ENCODE data around the gene LKAAEAR1.

The LKAAEAR1 gene

DNA sequence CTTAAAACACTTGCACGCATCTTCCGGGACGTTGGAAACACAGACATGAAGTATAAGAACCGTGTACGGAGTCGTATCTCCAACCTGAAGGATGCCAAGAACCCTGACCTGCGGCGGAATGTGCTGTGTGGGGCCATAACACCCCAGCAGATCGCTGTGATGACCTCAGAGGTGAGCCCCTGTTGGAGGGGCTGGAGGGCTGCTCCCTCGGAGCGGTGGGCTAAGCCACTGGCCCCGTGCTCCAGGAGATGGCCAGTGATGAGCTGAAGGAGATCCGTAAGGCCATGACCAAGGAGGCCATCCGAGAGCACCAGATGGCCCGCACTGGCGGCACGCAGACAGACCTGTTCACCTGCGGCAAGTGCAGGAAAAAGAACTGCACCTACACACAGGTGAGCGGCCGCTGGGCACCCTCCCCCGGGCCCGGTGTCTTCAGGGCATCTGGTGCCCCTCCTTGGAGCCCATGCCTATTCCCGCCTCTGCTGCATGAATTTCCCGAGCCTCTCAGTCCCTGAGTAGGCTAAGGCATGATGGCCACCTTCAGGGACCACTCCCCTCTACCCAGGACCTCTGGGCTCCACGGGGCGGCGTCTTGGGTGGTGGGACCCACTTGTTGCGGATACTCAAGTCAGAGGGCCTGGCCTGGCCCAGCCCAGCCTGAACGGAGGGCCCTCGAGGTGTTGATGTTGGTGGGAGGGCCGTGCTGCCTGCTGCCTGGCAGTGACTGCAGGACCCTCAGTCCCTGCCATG is 13.8 kb downstream of the LKAAEAR1 start:
- H3K4me1 ChIP-seq (ENCODE audit: control insufficient read depth, insufficient read depth, low read length), result peaks cover 2% of the 10 kb centered on the region
- peaks cover 0 to 2% of the 10 kb centered on the region in 2 donors for H3K36me3 ChIP-seq (ENCODE audit: control insufficient read depth in 2 of 2, insufficient read depth in 2 of 2, low read length in 2 of 2)
- H3K27me3 ChIP-seq (ENCODE audit: control insufficient read depth in 1 of 2, insufficient read depth in 2 of 2, low read length in 2 of 2), result no peaks in the 10 kb centered on the region
- no peak overlapping the region for H3K9ac ChIP-seq (ENCODE audit: low read length in 2 of 2)
- H3K4me3 ChIP-seq (ENCODE audit: low read length in 2 of 2), result no peak overlapping the region
- no peak overlapping the region for H3K27ac ChIP-seq (ENCODE audit: low read length)
- H3K9me3 ChIP-seq (ENCODE audit: control insufficient read depth in 2 of 2, low read length in 2 of 2), result no peaks in the 10 kb centered on the region

DNA sequence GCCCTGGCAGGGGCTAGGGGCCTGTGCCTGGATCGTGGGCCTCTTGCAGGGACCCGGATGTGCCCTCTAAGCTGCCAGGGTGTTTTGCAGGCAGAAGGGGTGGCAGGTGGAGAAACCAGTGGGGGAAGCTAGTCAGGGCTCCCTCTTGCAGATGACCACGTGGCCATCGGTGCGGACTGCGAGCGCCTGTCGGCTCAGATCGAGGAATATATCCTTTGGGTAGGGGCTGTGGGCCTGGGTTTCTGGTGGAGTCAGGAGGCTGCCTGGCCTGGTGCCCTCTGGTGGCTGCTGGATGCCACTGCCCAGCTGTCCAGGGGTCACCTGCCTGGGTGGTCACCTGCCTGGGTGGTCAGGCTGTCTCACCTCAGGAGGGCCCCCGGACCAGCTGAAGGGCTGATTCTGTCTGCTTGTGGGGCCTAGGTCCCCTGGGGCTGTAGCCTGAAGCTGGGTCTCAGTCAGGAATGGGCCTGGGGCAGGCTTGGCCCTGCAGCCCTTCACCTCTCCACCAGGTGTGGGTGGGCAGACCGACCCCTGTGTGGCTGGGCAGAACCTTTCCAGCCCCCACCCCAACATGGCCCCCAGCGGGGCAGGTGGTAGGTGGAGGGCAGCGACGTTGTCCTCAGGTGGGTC is 14.5 kb downstream of the LKAAEAR1 start:
- peaks cover 0 to 2% of the 10 kb centered on the region in 2 donors for H3K36me3 ChIP-seq (ENCODE audit: control insufficient read depth in 2 of 2, insufficient read depth in 2 of 2, low read length in 2 of 2)
- no peaks in the 10 kb centered on the region for H3K9me3 ChIP-seq (ENCODE audit: control insufficient read depth in 2 of 2, low read length in 2 of 2)
- no peak overlapping the region for H3K27ac ChIP-seq (ENCODE audit: low read length)
- no peak overlapping the region for H3K4me3 ChIP-seq (ENCODE audit: low read length in 2 of 2)
- H3K9ac ChIP-seq (ENCODE audit: low read length in 2 of 2), result no peak overlapping the region
- H3K27me3 ChIP-seq (ENCODE audit: control insufficient read depth in 1 of 2, insufficient read depth in 2 of 2, low read length in 2 of 2), result no peaks in the 10 kb centered on the region
- peaks cover 7% of the 10 kb centered on the region for H3K4me1 ChIP-seq (ENCODE audit: control insufficient read depth, insufficient read depth, low read length)

DNA sequence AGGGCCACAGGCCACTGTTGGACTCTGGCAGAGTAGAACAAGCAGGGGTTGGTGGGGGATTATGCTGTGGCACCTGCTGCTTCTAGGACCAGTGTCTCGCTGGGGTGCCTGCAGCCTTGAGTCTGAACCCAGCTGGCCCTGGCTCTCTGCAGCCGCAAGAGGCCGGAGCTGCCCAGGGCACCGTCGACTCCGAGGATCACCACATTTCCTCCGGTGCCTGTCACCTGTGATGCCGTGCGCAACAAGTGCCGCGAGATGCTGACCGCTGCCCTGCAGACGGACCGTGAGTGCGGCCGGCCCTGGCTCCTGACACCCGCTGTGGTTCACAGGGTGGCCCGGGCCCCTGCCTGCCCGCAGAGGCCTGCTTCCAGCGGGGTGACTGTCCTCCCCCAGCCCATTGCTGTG is 15.0 kb downstream of the LKAAEAR1 start:
- Histone ChIP-seq H3K36me3 (ENCODE audit: control insufficient read depth in 2 of 2, insufficient read depth in 2 of 2, low read length in 2 of 2) (peaks cover 0 to 2% of the 10 kb centered on the region in 2 donors), H3K9me3 (ENCODE audit: control insufficient read depth in 2 of 2, low read length in 2 of 2) (no peaks in the 10 kb centered on the region)

DNA sequence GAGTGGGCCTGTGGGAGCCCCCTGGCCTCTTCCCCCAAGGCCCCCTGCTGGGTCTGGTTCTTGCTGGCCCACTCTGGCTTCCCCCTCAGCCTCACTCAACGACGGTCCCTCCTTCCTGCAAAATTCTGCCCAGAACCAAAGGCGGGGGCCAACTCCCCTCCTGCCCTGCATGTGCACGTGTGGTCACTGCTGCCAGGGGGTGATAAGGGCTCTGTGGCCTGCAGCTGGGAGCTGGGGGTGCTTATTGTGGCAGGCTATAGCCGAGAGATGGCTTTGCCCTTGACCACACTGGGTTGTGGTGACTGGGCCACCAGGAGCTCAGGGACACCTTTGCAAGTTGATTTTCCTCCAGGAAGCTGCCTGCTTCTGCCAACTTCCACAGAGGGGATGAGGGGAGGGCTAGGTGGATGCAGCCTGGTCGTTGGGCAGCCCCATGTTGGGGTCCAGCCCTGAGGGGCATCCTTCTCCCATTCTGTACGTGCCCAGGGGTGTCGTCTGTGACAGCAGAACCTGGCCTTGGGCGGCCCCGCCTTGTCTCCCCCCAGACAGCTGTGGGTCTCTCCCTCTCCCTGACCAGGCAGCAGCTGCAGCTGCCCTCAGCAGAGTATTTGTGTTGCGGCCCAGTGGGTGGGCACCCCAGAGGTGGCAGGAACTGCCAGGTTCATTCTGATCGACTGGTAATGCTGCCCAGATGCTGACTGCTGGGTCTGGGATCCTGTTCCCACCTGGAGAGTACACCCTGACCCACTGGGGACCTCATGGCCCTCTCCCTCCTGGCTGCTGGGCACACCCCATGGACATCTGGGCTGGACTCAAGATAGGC is 15.6 kb downstream of the LKAAEAR1 start:
- H3K4me3 ChIP-seq (ENCODE audit: low read length in 2 of 2), result no peak overlapping the region
- H3K4me1 ChIP-seq (ENCODE audit: control insufficient read depth, insufficient read depth, low read length), result peaks cover 17% of the 10 kb centered on the region
- H3K27ac ChIP-seq (ENCODE audit: low read length), result no peak overlapping the region
- H3K9me3 ChIP-seq (ENCODE audit: control insufficient read depth in 2 of 2, low read length in 2 of 2), result no peaks in the 10 kb centered on the region
- no peak overlapping the region for H3K9ac ChIP-seq (ENCODE audit: low read length in 2 of 2)
- H3K36me3 ChIP-seq (ENCODE audit: control insufficient read depth in 2 of 2, insufficient read depth in 2 of 2, low read length in 2 of 2), result peaks cover 0 to 2% of the 10 kb centered on the region in 2 donors
- H3K27me3 ChIP-seq (ENCODE audit: control insufficient read depth in 1 of 2, insufficient read depth in 2 of 2, low read length in 2 of 2), result no peaks in the 10 kb centered on the region

More for the DNA sequence above, 15.0 kb downstream of the LKAAEAR1 start:
- H3K27ac ChIP-seq (ENCODE audit: low read length), result no peak overlapping the region
- no peak overlapping the region for H3K9ac ChIP-seq (ENCODE audit: low read length in 2 of 2)
- H3K4me3 ChIP-seq (ENCODE audit: low read length in 2 of 2), result no peak overlapping the region
- peaks cover 11% of the 10 kb centered on the region for H3K4me1 ChIP-seq (ENCODE audit: control insufficient read depth, insufficient read depth, low read length)
- no peaks in the 10 kb centered on the region for H3K27me3 ChIP-seq (ENCODE audit: control insufficient read depth in 1 of 2, insufficient read depth in 2 of 2, low read length in 2 of 2)

DNA sequence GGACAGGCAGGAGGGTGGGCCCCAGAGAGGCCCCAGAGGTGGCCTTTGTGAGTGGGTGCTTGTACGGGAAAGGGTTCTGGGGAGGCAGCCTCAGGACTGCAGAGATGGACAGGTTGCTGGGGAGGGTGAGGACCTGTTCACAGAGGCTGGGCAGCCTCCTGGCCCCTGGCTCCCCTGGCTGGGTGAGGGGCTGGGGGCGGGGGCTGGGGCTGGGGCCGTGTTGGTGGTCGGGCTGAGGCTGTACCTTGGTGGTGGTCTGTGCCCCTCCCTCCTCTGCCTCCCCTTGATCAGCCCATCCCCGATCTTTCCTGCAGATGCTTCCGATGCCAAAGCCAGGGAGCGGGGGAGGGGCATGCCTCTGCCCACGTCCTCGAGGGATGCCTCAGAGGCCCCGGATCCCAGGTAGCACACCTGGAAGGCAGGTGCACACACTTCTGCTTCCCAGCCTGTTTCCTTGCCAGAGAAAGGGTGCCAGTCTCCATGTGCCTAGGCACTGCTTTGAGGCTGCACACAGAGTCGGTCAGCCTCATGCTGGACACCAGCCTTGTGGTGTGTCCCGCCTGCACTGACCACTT is 16.4 kb downstream of the LKAAEAR1 start:
- H3K27me3 ChIP-seq (ENCODE audit: control insufficient read depth in 1 of 2, insufficient read depth in 2 of 2, low read length in 2 of 2), result no peaks in the 10 kb centered on the region
- H3K4me1 ChIP-seq (ENCODE audit: control insufficient read depth, insufficient read depth, low read length), result peaks cover 19% of the 10 kb centered on the region
- H3K9ac ChIP-seq (ENCODE audit: low read length in 2 of 2), result no peak overlapping the region
- no peak overlapping the region for H3K27ac ChIP-seq (ENCODE audit: low read length)
- peaks cover 0 to 2% of the 10 kb centered on the region in 2 donors for H3K36me3 ChIP-seq (ENCODE audit: control insufficient read depth in 2 of 2, insufficient read depth in 2 of 2, low read length in 2 of 2)
- no peak overlapping the region for H3K4me3 ChIP-seq (ENCODE audit: low read length in 2 of 2)
- no peaks in the 10 kb centered on the region for H3K9me3 ChIP-seq (ENCODE audit: control insufficient read depth in 2 of 2, low read length in 2 of 2)

DNA sequence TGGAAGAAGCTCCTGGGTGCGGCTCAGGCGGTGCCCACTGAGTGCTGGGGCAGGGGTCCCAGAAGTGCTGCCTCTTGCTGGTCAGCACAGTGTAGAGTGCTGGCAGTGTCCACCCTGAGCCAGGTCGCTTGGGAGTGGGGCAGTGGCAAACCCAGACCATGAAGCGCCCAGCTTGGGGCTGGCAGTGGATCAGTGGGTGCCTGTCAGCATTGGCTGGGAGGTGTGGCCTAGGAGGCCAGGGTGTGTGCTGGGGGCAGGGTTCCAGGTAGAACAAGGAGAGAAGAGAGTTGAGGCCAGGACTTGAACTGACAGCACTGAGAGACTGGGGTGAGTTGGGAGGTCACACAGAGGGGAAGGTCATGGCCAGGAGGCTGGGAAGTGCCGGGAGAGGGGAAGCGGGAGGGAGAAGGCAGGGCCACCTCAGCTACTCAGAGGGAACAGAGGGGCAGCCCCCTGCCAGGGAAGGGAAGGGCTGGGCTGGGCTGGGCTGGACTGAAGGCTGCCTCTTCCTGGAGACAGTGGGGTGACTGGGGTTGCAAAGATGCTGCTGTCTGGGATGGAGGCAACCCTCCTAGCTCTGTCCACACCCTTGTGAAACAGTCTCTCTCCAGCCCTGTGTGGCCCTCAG is 17.1 kb downstream of the LKAAEAR1 start:
- no peak overlapping the region for H3K27ac ChIP-seq (ENCODE audit: low read length)
- H3K27me3 ChIP-seq (ENCODE audit: control insufficient read depth in 1 of 2, insufficient read depth in 2 of 2, low read length in 2 of 2), result no peaks in the 10 kb centered on the region
- no peaks in the 10 kb centered on the region for H3K36me3 ChIP-seq (ENCODE audit: control insufficient read depth in 2 of 2, insufficient read depth in 2 of 2, low read length in 2 of 2)
- H3K4me3 ChIP-seq (ENCODE audit: low read length in 2 of 2), result no peak overlapping the region
- peaks cover 26% of the 10 kb centered on the region for H3K4me1 ChIP-seq (ENCODE audit: control insufficient read depth, insufficient read depth, low read length)
- no peaks in the 10 kb centered on the region for H3K9me3 ChIP-seq (ENCODE audit: control insufficient read depth in 2 of 2, low read length in 2 of 2)
- H3K9ac ChIP-seq (ENCODE audit: low read length in 2 of 2), result no peak overlapping the region

DNA sequence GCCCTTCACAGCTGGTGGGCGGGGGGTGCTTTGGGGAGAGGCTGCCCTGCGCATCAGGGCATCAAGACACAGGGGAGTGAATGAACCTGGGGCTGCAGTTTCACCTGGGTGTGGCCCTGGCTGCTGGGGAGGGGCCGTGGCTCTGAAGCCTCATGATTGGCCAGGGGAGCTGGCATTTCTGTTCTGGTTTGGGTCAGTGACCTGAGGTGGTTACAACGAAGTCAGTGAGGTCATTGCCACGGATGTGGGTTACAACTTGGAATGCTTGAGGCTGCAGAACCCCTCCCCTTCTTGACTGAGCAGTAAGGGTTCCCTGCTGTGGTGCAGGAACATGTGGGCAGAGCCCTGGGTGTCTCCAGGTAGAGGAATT is 18.2 kb downstream of the LKAAEAR1 start:
- H3K4me1 ChIP-seq (ENCODE audit: control insufficient read depth, insufficient read depth, low read length), result peaks cover 27% of the 10 kb centered on the region
- no peak overlapping the region for H3K9ac ChIP-seq (ENCODE audit: low read length in 2 of 2)
- no peaks in the 10 kb centered on the region for H3K9me3 ChIP-seq (ENCODE audit: control insufficient read depth in 2 of 2, low read length in 2 of 2)
- no peaks in the 10 kb centered on the region for H3K36me3 ChIP-seq (ENCODE audit: control insufficient read depth in 2 of 2, insufficient read depth in 2 of 2, low read length in 2 of 2)
- H3K27ac ChIP-seq (ENCODE audit: low read length), result no peak overlapping the region
- no peaks in the 10 kb centered on the region for H3K27me3 ChIP-seq (ENCODE audit: control insufficient read depth in 1 of 2, insufficient read depth in 2 of 2, low read length in 2 of 2)
- H3K4me3 ChIP-seq (ENCODE audit: low read length in 2 of 2), result no peak overlapping the region

DNA sequence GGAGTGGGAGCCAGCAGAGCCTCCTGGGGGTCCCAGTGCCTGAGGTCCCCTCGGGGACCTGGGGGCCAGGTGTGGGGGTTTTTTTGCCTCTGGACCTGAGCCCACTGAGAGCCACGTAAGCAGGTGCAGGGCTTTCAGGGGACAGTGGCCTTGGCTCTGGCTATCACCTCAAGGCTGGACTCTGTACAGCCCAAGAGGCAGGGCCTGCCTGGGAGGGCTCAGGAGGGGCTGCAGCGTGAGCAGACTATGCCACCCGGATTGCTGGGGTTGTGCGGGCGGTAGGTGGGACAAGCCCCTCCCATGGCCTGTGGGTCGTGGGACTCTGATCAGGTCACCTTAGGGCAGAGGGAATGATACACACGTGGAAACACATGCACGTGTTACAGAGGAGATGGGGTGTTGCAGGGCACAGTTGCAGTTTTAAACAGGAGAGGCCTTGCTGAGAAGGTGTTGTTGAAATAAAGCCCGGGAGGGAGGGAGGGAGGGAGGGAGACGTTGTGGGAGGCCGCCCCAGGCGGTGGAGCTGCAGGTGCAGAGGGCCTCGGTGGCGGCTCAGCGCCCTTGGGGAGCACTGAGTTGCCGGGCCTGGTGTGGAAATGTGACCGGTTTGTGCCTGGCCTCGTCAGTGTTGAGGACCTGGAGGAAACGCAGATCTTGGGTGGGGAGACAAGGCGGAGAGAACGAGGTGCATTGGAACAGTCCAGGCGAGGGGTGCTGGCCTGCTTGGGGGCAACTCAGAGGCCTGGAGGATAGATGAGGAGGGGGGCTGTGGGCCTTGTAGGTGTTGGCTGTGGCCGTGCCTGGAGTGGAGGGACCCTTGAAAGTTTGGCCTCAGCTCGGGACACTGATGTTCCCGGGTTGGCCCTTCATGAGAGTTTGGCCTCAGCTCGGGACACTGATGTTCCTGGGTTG is 18.9 kb downstream of the LKAAEAR1 start:
- Histone ChIP-seq H3K9ac (ENCODE audit: low read length in 2 of 2) (no peak overlapping the region), H3K27ac (ENCODE audit: low read length) (no peak overlapping the region), H3K36me3 (ENCODE audit: control insufficient read depth in 2 of 2, insufficient read depth in 2 of 2, low read length in 2 of 2) (no peaks in the 10 kb centered on the region), H3K9me3 (ENCODE audit: control insufficient read depth in 2 of 2, low read length in 2 of 2) (no peaks in the 10 kb centered on the region), H3K4me1 (ENCODE audit: control insufficient read depth, insufficient read depth, low read length) (peaks cover 27% of the 10 kb centered on the region), H3K4me3 (ENCODE audit: low read length in 2 of 2) (no peak overlapping the region), H3K27me3 (ENCODE audit: control insufficient read depth in 1 of 2, insufficient read depth in 2 of 2, low read length in 2 of 2) (no peaks in the 10 kb centered on the region)

DNA sequence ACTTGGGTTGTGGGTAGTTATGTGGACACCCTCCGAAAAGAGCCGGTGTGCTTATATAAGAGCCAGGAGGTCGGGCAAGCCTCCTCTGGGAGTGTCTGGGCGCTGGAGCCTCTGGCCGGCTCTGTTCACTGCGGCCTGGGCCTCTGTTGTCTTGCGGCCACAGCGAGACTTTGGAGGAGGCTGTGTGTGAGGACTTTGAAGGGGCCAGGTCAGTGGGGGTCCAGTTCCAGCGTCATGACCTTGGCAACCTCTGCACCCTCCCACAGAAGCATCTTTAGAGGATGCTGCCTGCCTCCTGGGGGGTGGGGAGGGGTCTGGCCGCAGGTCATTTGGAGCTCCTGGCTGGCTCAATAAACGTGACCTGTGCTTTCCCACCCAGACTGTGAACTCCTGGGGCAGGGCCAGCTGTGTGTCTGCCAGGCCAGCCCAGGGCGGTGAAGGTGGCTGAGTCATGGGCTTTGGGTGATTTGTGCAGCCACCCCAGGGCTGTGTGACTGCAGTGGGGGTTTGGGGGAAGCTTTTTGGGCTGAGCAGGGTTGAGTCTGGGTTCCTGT is 20.0 kb downstream of the LKAAEAR1 start:
- Histone ChIP-seq H3K4me3 (ENCODE audit: low read length in 2 of 2) (peak overlapping the region; percentile 83 to 87), H3K9me3 (ENCODE audit: control insufficient read depth in 2 of 2, low read length in 2 of 2) (no peaks in the 10 kb centered on the region), H3K27me3 (ENCODE audit: control insufficient read depth in 1 of 2, insufficient read depth in 2 of 2, low read length in 2 of 2) (no peaks in the 10 kb centered on the region), H3K4me1 (ENCODE audit: control insufficient read depth, insufficient read depth, low read length) (peaks cover 27% of the 10 kb centered on the region), H3K9ac (ENCODE audit: low read length in 2 of 2) (peak overlapping the region; percentile 71 to 75), H3K27ac (ENCODE audit: low read length) (peak overlapping the region; percentile 24), H3K36me3 (ENCODE audit: control insufficient read depth in 2 of 2, insufficient read depth in 2 of 2, low read length in 2 of 2) (no peaks in the 10 kb centered on the region)
